HG03342 (cell line): ENCODE measurements around the gene VRK2.
"Not testable (repeated sequence)": the region's sequence is repeated elsewhere in the genome, so short reads cannot be mapped to it uniquely, and the experiment has no call there.

Experiments
- ATAC-seq: cut with Tn5 transposase; IDR thresholded peaks from one replicate; pipeline ENCODE4 v1.9.1; 2021; ENCODE audit warnings: mild to moderate bottlenecking, moderate library complexity; ENCODE audit not compliant: unreplicated experiment

VRK2 gene

GRCh38 chr2:58156780-58157179, 110.2 kb downstream of the VRK2 start:
- ATAC-seq: no peak

GRCh38 chr2:58157754-58158153, 111.1 kb downstream of the VRK2 start:
- ATAC-seq: no peak

- ATAC-seq: no peak
These were observed 111.9 kb downstream of the VRK2 start for GRCh38 chr2:58158481-58158880.

- ATAC-seq: no peak
These were observed 117.3 kb downstream of the VRK2 start for GRCh38 chr2:58163913-58164312.

GRCh38 chr2:58168130-58168529, 121.5 kb downstream of the VRK2 start:
- not testable (repeated sequence) for ATAC-seq

GRCh38 chr2:58169845-58170244, 123.2 kb downstream of the VRK2 start:
- ATAC-seq: not testable (repeated sequence)

GRCh38 chr2:58170334-58170933, 123.8 kb downstream of the VRK2 start:
- not testable (repeated sequence) for ATAC-seq

GRCh38 chr2:58171831-58172230, 125.2 kb downstream of the VRK2 start:
- ATAC-seq: not testable (repeated sequence)

GRCh38 chr2:58177187-58177586, 130.6 kb downstream of the VRK2 start:
- ATAC-seq: not testable (repeated sequence)

- not testable (repeated sequence) for ATAC-seq
These were observed 133.6 kb downstream of the VRK2 start for GRCh38 chr2:58180175-58180574.

GRCh38 chr2:58180635-58181034, 134.0 kb downstream of the VRK2 start:
- ATAC-seq: no peak

- ATAC-seq: no peak
These were observed 135.9 kb downstream of the VRK2 start for GRCh38 chr2:58182527-58182926.

- ATAC-seq: no peak
These were observed 139.9 kb downstream of the VRK2 start for GRCh38 chr2:58186501-58186900.

GRCh38 chr2:58187022-58187421, 140.4 kb downstream of the VRK2 start:
- ATAC-seq: not testable (repeated sequence)

- no peak for ATAC-seq
These were observed 147.9 kb downstream of the VRK2 start for GRCh38 chr2:58194458-58194857.

- ATAC-seq: no peak
These were observed 149.1 kb downstream of the VRK2 start for GRCh38 chr2:58195662-58196061.

GRCh38 chr2:58197894-58198293, 151.3 kb downstream of the VRK2 start:
- no peak for ATAC-seq

GRCh38 chr2:58202404-58202803, 155.8 kb downstream of the VRK2 start:
- ATAC-seq: no peak

- no peak for ATAC-seq
These were observed 156.4 kb downstream of the VRK2 start for GRCh38 chr2:58203018-58203417.

- ATAC-seq: no peak
These were observed 157.8 kb downstream of the VRK2 start for GRCh38 chr2:58204195-58204959.

GRCh38 chr2:58206785-58207184, 160.2 kb downstream of the VRK2 start:
- no peak for ATAC-seq

GRCh38 chr2:58207189-58207588, 160.6 kb downstream of the VRK2 start:
- ATAC-seq: no peak
